ENCODE measurements around the gene OR2F1. TPM values are rescaled to one million over a fixed set of nuclear protein-coding genes. Genes with fewer than 3 reads are reported as not detected.

OR2F1 gene
- total RNA-seq, 1 experiment from 2014 or later: not detected

- Histone ChIP-seq H3K9me2 (ENCODE audit: insufficient read depth) (no peaks in the 10 kb centered on the region), H3K4me3 (replicated peaks in 1 of 2; ENCODE audit: low read depth in 1 of 2, low read length in 2 of 2) (no peak overlapping the region), H3K79me2 (ENCODE audit: insufficient read depth, low read length) (no peaks in the 10 kb centered on the region), H3K36me3 (ENCODE audit: control insufficient read depth in 1 of 2, insufficient read depth in 2 of 2, low read length in 2 of 2) (no peaks in the 10 kb centered on the region), H4K20me1 (ENCODE audit: insufficient read depth) (no peaks in the 10 kb centered on the region), H3K9ac (ENCODE audit: low read length) (no peak overlapping the region), H3K4me1 (ENCODE audit: control insufficient read depth in 1 of 2, insufficient read depth in 2 of 2, low read length in 2 of 2) (no peaks in the 10 kb centered on the region), H3K27ac (ENCODE audit: low read depth, low read length) (no peak overlapping the region), H3K4me2 (ENCODE audit: low read length) (no peak overlapping the region), H2AFZ (ENCODE audit: low read depth, low read length, poor library complexity, severe bottlenecking) (no peak overlapping the region), H3K27me3 (ENCODE audit: insufficient read depth, low read length) (no peaks in the 10 kb centered on the region), H3K9me3 (ENCODE audit: control insufficient read depth in 1 of 2, insufficient read depth in 1 of 2, low read depth in 1 of 2, low read length in 2 of 2) (no peaks in the 10 kb centered on the region)
- ATAC-seq (no peak), DNase-seq (ENCODE audit: low read depth, low spot score) (no peak)
- CTCF ChIA-PET: no interaction called here
- POLR2A ChIA-PET: no interaction called here
- intact Hi-C loops (cut with micrococcal nuclease): no loop called here
- RAD21 ChIA-PET (ENCODE audit: low non-redundant PET in 1 of 2, low total read pairs in 2 of 2, uncharacterized antibody in 2 of 2, unreplicated experiment in 2 of 2): no interaction called here
- no peak for TF ChIP-seq EZH2phosphoT487 (IDR thresholded peaks at IDR 0.05; ENCODE audit: borderline replicate concordance)
- no peak for TF ChIP-seq RAD21 (IDR thresholded peaks at IDR 0.05; ENCODE audit: low read depth)
- no peak for TF ChIP-seq POLR2AphosphoS5 (IDR thresholded peaks at IDR 0.05; ENCODE audit: low read depth, low read length)
- TF ChIP-seq TCF7L2 (IDR thresholded peaks at IDR 0.05; ENCODE audit: borderline replicate concordance, extremely low read depth, insufficient read depth, insufficient read length): no peak
- no peak for TF ChIP-seq EZH2 (IDR thresholded peaks at IDR 0.05)
- no peak for TF ChIP-seq EGR1 (IDR thresholded peaks at IDR 0.05; ENCODE audit: low read depth)
- no peak for TF ChIP-seq CBX3 (IDR thresholded peaks at IDR 0.05; ENCODE audit: low read depth)
- no peak for TF ChIP-seq ZFX (IDR thresholded peaks at IDR 0.05)
- no peak for TF ChIP-seq FOSL1 (IDR thresholded peaks at IDR 0.05; ENCODE audit: low read depth)
- TF ChIP-seq CEBPB (IDR thresholded peaks at IDR 0.05; ENCODE audit: low read depth): no peak
- TF ChIP-seq POLR2A (IDR thresholded peaks at IDR 0.05; ENCODE audit: borderline replicate concordance, extremely low read depth, insufficient read depth, insufficient read length): no peak
- BruUV-seq (replicated peaks): no TSS peak
These were observed 5.9 kb upstream of the OR2F1 start for GRCh38 chr7:143948733-143949132.

- RAD21 ChIA-PET (ENCODE audit: low non-redundant PET in 1 of 2, low total read pairs in 2 of 2, uncharacterized antibody in 2 of 2, unreplicated experiment in 2 of 2): no interaction called here
- Histone ChIP-seq H3K27me3 (ENCODE audit: insufficient read depth, low read length) (no peaks in the 10 kb centered on the region), H3K9me3 (ENCODE audit: control insufficient read depth in 1 of 2, insufficient read depth in 1 of 2, low read depth in 1 of 2, low read length in 2 of 2) (no peaks in the 10 kb centered on the region), H3K9ac (ENCODE audit: low read length) (no peak overlapping the region), H4K20me1 (ENCODE audit: insufficient read depth) (no peaks in the 10 kb centered on the region), H3K79me2 (ENCODE audit: insufficient read depth, low read length) (no peaks in the 10 kb centered on the region), H3K4me3 (replicated peaks in 1 of 2; ENCODE audit: low read depth in 1 of 2, low read length in 2 of 2) (no peak overlapping the region), H3K4me1 (ENCODE audit: control insufficient read depth in 1 of 2, insufficient read depth in 2 of 2, low read length in 2 of 2) (no peaks in the 10 kb centered on the region), H2AFZ (ENCODE audit: low read depth, low read length, poor library complexity, severe bottlenecking) (no peak overlapping the region), H3K27ac (ENCODE audit: low read depth, low read length) (no peak overlapping the region), H3K4me2 (ENCODE audit: low read length) (no peak overlapping the region), H3K36me3 (ENCODE audit: control insufficient read depth in 1 of 2, insufficient read depth in 2 of 2, low read length in 2 of 2) (no peaks in the 10 kb centered on the region), H3K9me2 (ENCODE audit: insufficient read depth) (no peaks in the 10 kb centered on the region)
- DNase-seq (ENCODE audit: low read depth, low spot score) (no peak), ATAC-seq (no peak)
- POLR2A ChIA-PET: no interaction called here
- intact Hi-C loops (cut with micrococcal nuclease): no loop called here
- BruUV-seq (replicated peaks): no TSS peak
- TF ChIP-seq EZH2phosphoT487 (IDR thresholded peaks at IDR 0.05; ENCODE audit: borderline replicate concordance) (no peak), ATF3 (IDR thresholded peaks at IDR 0.05) (no peak), MAX (IDR thresholded peaks at IDR 0.05) (no peak), ELF1 (IDR thresholded peaks at IDR 0.05; ENCODE audit: borderline replicate concordance, low read depth) (no peak), EGR1 (IDR thresholded peaks at IDR 0.05; ENCODE audit: low read depth) (no peak)
- CTCF ChIA-PET: no interaction called here
These were observed 1.2 kb upstream of the OR2F1 start for GRCh38 chr7:143953421-143953820.
